H9 (cell line): ENCODE results near the gene QSOX2. TPM values are rescaled to one million over a fixed set of nuclear protein-coding genes. Genes with fewer than 3 reads are reported as not detected.

Experiments
- DNase-seq: peaks from one replicate; pipeline ENCODE4 v3.0.0-alpha.2; 2017
- H2AFZ ChIP-seq: one replicate; pipeline ENCODE4 v1.6.1; 2013; ENCODE audit warnings: mild to moderate bottlenecking, low read length, control low read depth, moderate library complexity
- H2AK5ac ChIP-seq: 2 replicates; pipeline ENCODE4 v1.6.1; 2013; ENCODE audit warnings: low read length, control low read depth, mixed read lengths; ENCODE audit not compliant: insufficient read length
- H2BK120ac ChIP-seq: one replicate; pipeline ENCODE4 v1.6.1; 2013; ENCODE audit warnings: low read depth, mild to moderate bottlenecking, low read length, control low read depth, inconsistent platforms; ENCODE audit not compliant: poor library complexity, severe bottlenecking
- H2BK12ac ChIP-seq: 2 replicates; pipeline ENCODE4 v1.6.1; 2013; ENCODE audit warnings: low read length, control low read depth, mixed read lengths, low read depth; ENCODE audit not compliant: insufficient read length
- H2BK15ac ChIP-seq: 2 replicates; pipeline ENCODE4 v1.6.1; 2013; ENCODE audit warnings: low read depth, low read length, control low read depth
- H2BK20ac ChIP-seq: one replicate; pipeline ENCODE4 v1.6.1; 2013; ENCODE audit warnings: low read depth, mild to moderate bottlenecking, low read length, control low read depth, inconsistent platforms; ENCODE audit not compliant: poor library complexity, severe bottlenecking
- H2BK5ac ChIP-seq: 2 replicates; pipeline ENCODE4 v1.6.1; 2013; ENCODE audit warnings: low read length, control low read depth, mixed read lengths; ENCODE audit not compliant: insufficient read length
- H3K14ac ChIP-seq: 2 replicates; pipeline ENCODE4 v1.6.1; 2013; ENCODE audit warnings: low read length, control low read depth; ENCODE audit not compliant: insufficient read depth
- H3K18ac ChIP-seq: 2 replicates; pipeline ENCODE4 v1.6.1; 2013; ENCODE audit warnings: low read depth, mild to moderate bottlenecking, mixed read lengths, low read length, control low read depth; ENCODE audit not compliant: insufficient read length
- H3K23ac ChIP-seq: 2 replicates; pipeline ENCODE4 v1.6.1; 2013; ENCODE audit warnings: low read length, control low read depth, mixed read lengths, low read depth; ENCODE audit not compliant: insufficient read length
- H3K23me2 ChIP-seq: 2 replicates; pipeline ENCODE4 v1.6.1; 2013; ENCODE audit warnings: low read depth, mild to moderate bottlenecking, mixed read lengths, low read length, control low read depth; ENCODE audit not compliant: insufficient read length, poor library complexity, severe bottlenecking
- H3K27ac ChIP-seq: 2 replicates; pipeline ENCODE4 v1.5.1; 2013; ENCODE audit warnings: low read length, control low read depth, mixed read lengths, low read depth; ENCODE audit not compliant: insufficient read length
- H3K27me3 ChIP-seq: 2 replicates; pipeline ENCODE4 v1.6.1; 2013; ENCODE audit warnings: low read length, control low read depth, inconsistent platforms; ENCODE audit not compliant: insufficient read depth
- H3K4ac ChIP-seq: 2 replicates; pipeline ENCODE4 v1.6.1; 2013; ENCODE audit warnings: low read depth, mild to moderate bottlenecking, control low read depth, inconsistent platforms, low read length, moderate library complexity
- H3K4me1 ChIP-seq: 2 replicates; pipeline ENCODE4 v1.6.1; 2013; ENCODE audit warnings: low read length, control low read depth, inconsistent platforms; ENCODE audit not compliant: insufficient read depth
- H3K4me2 ChIP-seq: 2 replicates; pipeline ENCODE4 v1.6.1; 2013; ENCODE audit warnings: low read length, control low read depth, mixed read lengths; ENCODE audit not compliant: insufficient read length, insufficient read depth
- H3K56ac ChIP-seq: 2 replicates; pipeline ENCODE4 v1.6.1; 2013; ENCODE audit warnings: low read depth, mild to moderate bottlenecking, mixed read lengths, low read length, control low read depth; ENCODE audit not compliant: insufficient read length
- H3K79me1 ChIP-seq: 2 replicates; pipeline ENCODE4 v1.6.1; 2013; ENCODE audit warnings: low read depth, mild to moderate bottlenecking, moderate library complexity, low read length, control low read depth, inconsistent platforms; ENCODE audit not compliant: insufficient read depth, poor library complexity, severe bottlenecking
- H3K79me2 ChIP-seq: 2 replicates; pipeline ENCODE4 v1.6.1; 2013; ENCODE audit warnings: low read length, control low read depth, inconsistent platforms; ENCODE audit not compliant: insufficient read depth
- H3K9ac ChIP-seq: 2 replicates; pipeline ENCODE4 v1.6.1; 2013; ENCODE audit warnings: low read length, control low read depth, mixed read lengths; ENCODE audit not compliant: insufficient read length; ENCODE audit errors: extremely low read depth
- H3K9me3 ChIP-seq: one replicate; pipeline ENCODE4 v1.6.1; 2013; ENCODE audit warnings: low read depth, low read length, inconsistent platforms; ENCODE audit not compliant: control insufficient read depth
- H3T11ph ChIP-seq: one replicate; pipeline ENCODE4 v1.6.1; 2013; ENCODE audit warnings: mild to moderate bottlenecking, low read length, control low read depth, inconsistent platforms
- H4K20me1 ChIP-seq: one replicate; pipeline ENCODE4 v1.6.1; 2013; ENCODE audit not compliant: control insufficient read depth, insufficient read length, insufficient read depth
- H4K5ac ChIP-seq: 2 replicates; pipeline ENCODE4 v1.6.1; 2013; ENCODE audit warnings: low read depth, mild to moderate bottlenecking, mixed read lengths, low read length, control low read depth; ENCODE audit not compliant: insufficient read length
- H4K8ac ChIP-seq: replicated peaks from 2 replicates; pipeline ENCODE4 v1.6.1; 2013; ENCODE audit warnings: low read length, control low read depth, mixed read lengths, low read depth; ENCODE audit not compliant: insufficient read length
- H4K91ac ChIP-seq: 2 replicates; pipeline ENCODE4 v1.6.1; 2013; ENCODE audit warnings: low read depth, mild to moderate bottlenecking, moderate library complexity, mixed read lengths, low read length, control low read depth; ENCODE audit not compliant: insufficient read length
- H3K27ac Mint-ChIP-seq, 3 experiments: 2 replicates in 2 of 3; 3 replicates in 1 of 3; pipeline ENCODE4 v1.8.0; 2020 to 2021; ENCODE audit warnings: mixed read lengths in 3 of 3, mild to moderate bottlenecking in 1 of 3, moderate library complexity in 1 of 3
- H3K27me3 Mint-ChIP-seq: 2 replicates; pipeline ENCODE4 v1.8.0; 2021; ENCODE audit warnings: low read depth, mild to moderate bottlenecking, moderate library complexity, mixed read lengths
- H3K36me3 Mint-ChIP-seq, 3 experiments: 2 replicates in 2 of 3; 3 replicates in 1 of 3; pipeline ENCODE4 v1.8.0; 2020 to 2021; ENCODE audit warnings: low read depth in 3 of 3, mixed read lengths in 3 of 3; ENCODE audit not compliant: insufficient read depth in 1 of 3
- H3K4me1 Mint-ChIP-seq, 2 experiments: 2 replicates each; pipeline ENCODE4 v1.8.0; 2020; ENCODE audit warnings: mixed read lengths in 2 of 2
- H3K4me3 Mint-ChIP-seq, 2 experiments: 2 replicates in 1 of 2; 3 replicates in 1 of 2; pipeline ENCODE4 v1.8.0; 2020 to 2021; ENCODE audit warnings: mild to moderate bottlenecking in 2 of 2, mixed read lengths in 2 of 2, moderate library complexity in 1 of 2
- H3K9me3 Mint-ChIP-seq, 2 experiments: 2 replicates in 1 of 2; 3 replicates in 1 of 2; pipeline ENCODE4 v1.8.0; 2020; ENCODE audit warnings: mild to moderate bottlenecking in 2 of 2, mixed read lengths in 2 of 2, moderate library complexity in 1 of 2
- WGBS: extraction: QIAGEN DNeasy Blood & Tissue Kit; methylation state at CpG from one replicate; pipeline ENCODE4 v1.1.7; 2013; ENCODE audit warnings: missing lambda C conversion rate, low lambda C conversion rate, mixed read lengths; ENCODE audit not compliant: insufficient read length; ENCODE audit errors: extremely low coverage; 5-methylcytosine and 5-hydroxymethylcytosine counted together
- total RNA-seq: library from RNA; stranded (reverse); gene quantifications from 2 replicates; pipeline ENCODE4 v1.2.1, GENCODE V29; 2021
- TF ChIP-seq, protein P1 (sequence below): fragments of 200-600 bp; sonication (generic); conservative IDR thresholded peaks from 3 replicates; pipeline ENCODE4 v1.8.0; 2021; ENCODE audit warnings: antibody characterized with exemption, mild to moderate bottlenecking

The QSOX2 gene
- total RNA-seq, 1 experiment from 2014 or later, result 25.8 TPM

GRCh38 chr9:136228107-136228875 lies 17.3 kb downstream of the QSOX2 start:
- Histone ChIP-seq H3K4ac (no peak overlapping the region), H3K56ac (no peak overlapping the region), H3K79me1 (no peaks in the 10 kb centered on the region), H4K20me1 (no peaks in the 10 kb centered on the region), H3K14ac (no peak overlapping the region), H3K4me2 (no peak overlapping the region), H2AK5ac (no peak overlapping the region), H3K9me3 (no peaks in the 10 kb centered on the region), H3K27ac (no peak overlapping the region), H4K5ac (no peak overlapping the region), H2BK120ac (no peak overlapping the region), H2BK12ac (no peak overlapping the region), H3K79me2 (peaks cover 4% of the 10 kb centered on the region; the same call in 1 of the 2 replicates), H4K8ac (no peak overlapping the region), H2BK5ac (no peak overlapping the region), H3K23me2 (no peaks in the 10 kb centered on the region), H2AFZ (no peak overlapping the region), H4K91ac (no peak overlapping the region), H3T11ph (no peak overlapping the region), H3K27me3 (no peaks in the 10 kb centered on the region), H3K23ac (no peak overlapping the region), H3K4me1 (no peaks in the 10 kb centered on the region), H3K9ac (no peak overlapping the region), H3K18ac (no peak overlapping the region), H2BK15ac (no peak overlapping the region), H2BK20ac (no peak overlapping the region)
- TF ChIP-seq, protein P1, sequence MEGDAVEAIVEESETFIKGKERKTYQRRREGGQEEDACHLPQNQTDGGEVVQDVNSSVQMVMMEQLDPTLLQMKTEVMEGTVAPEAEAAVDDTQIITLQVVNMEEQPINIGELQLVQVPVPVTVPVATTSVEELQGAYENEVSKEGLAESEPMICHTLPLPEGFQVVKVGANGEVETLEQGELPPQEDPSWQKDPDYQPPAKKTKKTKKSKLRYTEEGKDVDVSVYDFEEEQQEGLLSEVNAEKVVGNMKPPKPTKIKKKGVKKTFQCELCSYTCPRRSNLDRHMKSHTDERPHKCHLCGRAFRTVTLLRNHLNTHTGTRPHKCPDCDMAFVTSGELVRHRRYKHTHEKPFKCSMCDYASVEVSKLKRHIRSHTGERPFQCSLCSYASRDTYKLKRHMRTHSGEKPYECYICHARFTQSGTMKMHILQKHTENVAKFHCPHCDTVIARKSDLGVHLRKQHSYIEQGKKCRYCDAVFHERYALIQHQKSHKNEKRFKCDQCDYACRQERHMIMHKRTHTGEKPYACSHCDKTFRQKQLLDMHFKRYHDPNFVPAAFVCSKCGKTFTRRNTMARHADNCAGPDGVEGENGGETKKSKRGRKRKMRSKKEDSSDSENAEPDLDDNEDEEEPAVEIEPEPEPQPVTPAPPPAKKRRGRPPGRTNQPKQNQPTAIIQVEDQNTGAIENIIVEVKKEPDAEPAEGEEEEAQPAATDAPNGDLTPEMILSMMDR, result no peak
- H3K27me3 Mint-ChIP-seq, result no peaks in the 10 kb centered on the region
- H3K36me3 Mint-ChIP-seq, result peaks cover 14 to 15% (median 14%) of the 10 kb centered on the region in 3 experiments
- no peaks in the 10 kb centered on the region for H3K9me3 Mint-ChIP-seq
- no peak for DNase-seq
- no CpG with 5 or more reads among the region's 18 CpGs for WGBS
- H3K4me3 Mint-ChIP-seq, result no peak overlapping the region
- H3K4me1 Mint-ChIP-seq, result peaks cover 1 to 6% of the 10 kb centered on the region in 2 experiments
- H3K27ac Mint-ChIP-seq, result peak overlapping the region in 2 of 3 experiments; percentile 37 to 44; a peak in 2 of 7 replicates
